GM21515 (cell line): Measurements from ENCODE around the gene RALBP1.

Experiments used
- ATAC-seq: cut with Tn5 transposase; IDR thresholded peaks from one replicate; pipeline ENCODE4 v1.9.1; 2021; ENCODE audit not compliant: unreplicated experiment

Gene RALBP1

DNA sequence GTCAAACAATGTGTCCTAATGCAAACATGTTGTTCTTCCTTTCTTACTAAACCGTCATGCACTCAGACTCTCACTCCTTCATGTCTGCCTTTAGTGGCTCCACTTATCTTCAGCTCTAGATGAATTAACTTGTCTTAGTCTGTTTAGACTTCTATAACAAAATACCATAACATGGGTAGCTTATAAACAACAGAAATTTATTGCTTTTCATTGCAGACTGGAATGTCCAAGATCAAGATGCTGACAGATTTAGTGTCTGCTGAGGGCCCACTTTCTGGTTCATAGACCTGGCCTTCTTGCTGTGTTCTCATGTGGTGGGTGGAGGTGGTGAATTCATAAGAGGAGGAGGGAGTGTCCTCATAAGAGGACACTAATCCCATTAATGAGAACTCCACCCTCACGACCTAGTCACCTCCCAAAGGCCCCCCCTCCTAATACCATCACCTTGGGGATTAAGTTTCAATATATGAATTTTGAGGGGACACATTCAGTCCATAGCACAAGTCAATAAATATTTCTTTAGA, 32.3 kb downstream of the RALBP1 start:
- no peak for ATAC-seq

DNA sequence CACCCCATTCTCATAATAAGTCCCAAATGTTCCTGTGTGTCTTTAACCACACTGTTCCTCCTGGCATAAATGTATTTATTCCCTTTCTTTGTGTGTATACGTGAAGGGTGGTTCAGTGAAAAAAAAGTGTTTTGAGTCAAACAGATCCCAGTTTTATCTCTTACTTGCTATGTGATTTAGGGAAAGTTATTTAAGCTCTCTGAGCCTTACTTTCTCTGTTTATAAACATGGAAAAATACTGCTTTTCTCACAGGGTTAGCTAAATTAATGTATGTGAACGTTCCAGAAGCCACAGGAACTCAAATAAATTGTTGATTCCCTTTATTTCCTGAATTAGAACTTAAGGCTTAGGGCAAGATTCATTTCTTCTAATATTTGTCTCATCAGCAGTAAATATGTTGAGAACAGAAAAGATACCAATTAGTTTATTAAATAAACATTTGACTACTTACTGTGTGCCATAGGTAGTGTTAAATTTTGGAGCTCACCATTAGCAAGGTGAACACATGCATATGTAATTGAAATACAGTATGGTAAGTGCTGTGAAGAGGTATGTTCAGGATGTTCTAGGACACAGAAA, 33.2 kb downstream of the RALBP1 start:
- no peak for ATAC-seq

DNA sequence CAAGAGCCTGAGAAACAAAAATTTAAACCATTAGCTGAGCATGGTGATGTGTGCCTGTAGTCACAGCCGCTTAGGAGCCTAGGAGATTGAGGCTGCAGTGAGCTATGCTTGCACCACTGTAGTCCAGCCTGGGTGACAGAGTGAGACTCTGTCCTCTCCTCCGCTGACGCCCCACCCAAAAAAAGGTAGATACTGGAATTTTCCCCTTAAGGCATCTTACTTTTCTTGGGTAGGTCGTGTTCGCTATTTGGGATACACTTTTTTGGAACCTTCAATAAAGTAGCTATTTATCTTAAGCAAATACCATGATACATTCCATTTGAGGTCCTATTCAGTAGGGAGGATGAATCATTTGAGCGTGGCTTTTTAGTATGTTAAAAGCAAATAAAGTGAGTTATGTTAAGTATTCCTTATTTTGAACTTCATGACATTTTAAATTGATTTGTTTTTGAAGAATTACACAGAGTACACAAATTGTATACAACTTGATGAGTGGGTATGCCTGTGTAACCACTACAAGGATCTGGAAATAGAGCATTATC, 38.7 kb downstream of the RALBP1 start:
- ATAC-seq, result no peak

DNA sequence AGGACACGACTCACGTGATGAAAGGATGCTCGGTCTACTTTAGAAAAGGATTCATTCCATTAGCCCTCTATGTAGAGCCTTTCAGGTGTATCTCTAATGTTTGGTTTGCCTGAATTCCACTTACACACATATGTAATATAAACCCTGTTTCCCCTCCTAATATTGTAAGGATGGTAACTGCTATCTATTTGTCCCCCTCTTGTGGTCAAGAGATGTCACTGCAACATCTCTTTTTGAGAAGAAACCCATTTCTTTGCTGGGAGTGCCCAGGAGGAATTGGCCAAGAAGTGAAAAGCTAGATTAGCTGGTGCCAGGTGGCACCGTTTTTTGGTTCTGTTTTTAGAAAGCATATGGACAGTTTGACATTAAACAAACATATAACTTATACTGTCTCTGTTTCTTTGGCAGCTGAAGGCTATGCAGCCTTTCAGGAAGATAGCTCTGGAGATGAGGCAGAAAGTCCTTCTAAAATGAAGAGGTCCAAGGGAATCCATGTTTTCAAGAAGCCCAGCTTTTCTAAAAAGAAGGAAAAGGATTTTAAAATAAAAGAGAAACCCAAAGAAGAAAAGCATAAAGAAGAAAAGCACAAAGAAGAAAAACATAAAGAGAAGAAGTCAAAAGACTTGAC, 41.2 kb downstream of the RALBP1 start:
- no peak for ATAC-seq

DNA sequence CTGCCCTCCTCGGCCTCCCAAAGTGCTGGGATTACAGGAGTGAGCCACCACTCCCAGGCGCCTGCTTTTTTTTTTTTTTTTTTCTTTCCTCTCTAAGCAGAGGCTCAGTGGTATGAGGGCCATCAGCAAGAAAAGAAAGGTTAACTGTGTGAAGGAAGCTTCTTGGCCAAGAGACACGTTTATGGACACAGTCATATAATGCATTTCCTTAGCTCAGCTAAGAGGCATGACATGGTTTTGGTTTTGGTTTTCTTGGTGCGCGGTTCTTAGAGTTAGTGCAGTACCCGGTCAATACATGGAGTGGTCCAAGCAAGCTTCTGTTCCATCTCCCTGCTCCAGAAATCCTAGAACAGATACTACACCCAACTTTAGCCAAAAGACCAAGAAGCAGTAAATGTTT, 42.6 kb downstream of the RALBP1 start:
- no peak for ATAC-seq

DNA sequence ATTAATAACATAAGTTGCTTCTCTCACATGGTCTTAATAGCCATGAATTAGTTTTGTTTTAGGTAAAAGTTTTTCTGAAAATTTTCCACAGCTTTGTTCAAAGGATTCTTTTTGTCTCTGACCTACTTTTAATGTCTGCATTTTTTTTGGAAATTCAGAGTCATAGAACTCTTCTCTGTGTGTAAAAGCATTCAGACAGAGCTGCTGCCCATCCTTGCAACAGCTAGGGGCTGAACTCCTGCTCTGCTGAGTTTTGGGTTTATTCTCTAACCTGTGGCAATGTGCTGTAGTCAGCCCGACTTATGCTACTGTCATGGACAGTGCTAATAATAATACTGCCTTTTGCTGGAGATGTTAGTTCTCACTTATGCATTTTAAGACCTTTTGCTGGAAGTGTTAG, 44.1 kb downstream of the RALBP1 start:
- ATAC-seq, result no peak

DNA sequence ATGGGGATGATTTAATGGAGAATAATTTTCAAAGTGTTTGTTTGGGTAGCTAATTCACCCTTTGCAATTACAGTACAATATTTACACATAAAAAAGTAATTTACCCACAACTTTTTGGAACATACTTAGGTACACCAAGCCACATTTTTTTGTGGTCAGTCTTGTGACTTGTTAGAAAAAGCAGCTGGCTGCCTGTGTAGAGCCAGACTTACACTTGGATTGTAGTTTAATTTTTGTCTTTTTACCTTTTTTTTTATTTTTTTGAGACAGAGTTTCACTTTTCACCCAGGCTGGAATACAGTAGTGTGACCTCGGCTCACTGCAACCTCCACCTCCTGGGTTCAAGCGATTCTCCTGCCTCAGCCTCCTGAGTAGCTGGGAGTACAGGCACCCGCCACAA, 45.4 kb downstream of the RALBP1 start:
- ATAC-seq, result no peak

- ATAC-seq, result no peak
Observed at GRCh38 chr18:9521770-9522169, 46.5 kb downstream of the RALBP1 start.

DNA sequence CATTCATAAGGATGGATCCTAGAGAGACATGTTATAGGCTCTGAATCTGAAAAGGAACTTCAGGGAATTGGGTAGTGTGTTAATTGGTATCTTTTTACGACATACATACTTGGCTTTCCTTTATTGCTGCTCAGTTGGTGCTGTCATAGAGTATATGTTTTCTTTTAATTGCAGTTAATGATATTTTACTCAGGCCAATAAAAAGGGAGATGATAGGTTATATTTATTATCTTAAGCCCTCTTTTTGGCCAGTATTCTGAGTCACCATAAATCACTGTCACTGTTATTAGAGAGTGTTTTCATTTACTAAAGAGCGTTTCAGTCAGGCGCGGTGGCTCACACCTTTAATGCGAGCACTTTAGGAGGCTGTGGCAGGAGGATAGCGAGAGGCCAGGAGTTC, 47.6 kb downstream of the RALBP1 start:
- ATAC-seq, result no peak

DNA sequence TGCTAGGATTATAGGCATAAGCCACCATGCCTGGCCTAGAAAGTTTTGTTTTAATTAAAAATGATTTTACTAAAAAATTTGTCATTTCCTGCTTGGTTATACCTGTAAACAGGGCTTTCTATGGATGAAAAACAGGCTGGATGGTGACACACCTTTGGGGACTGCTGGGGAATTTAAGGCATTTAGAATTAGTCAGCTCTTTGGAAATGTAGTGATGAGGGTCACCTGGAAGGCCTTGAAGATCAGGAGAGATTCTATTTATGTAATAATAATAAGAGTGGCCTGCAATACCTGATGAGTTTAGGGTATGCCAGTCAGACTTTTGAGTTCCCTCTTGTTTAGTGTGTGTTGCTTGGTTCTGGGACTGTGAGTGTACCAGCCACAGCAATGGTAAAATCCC, 51.1 kb downstream of the RALBP1 start:
- no peak for ATAC-seq

DNA sequence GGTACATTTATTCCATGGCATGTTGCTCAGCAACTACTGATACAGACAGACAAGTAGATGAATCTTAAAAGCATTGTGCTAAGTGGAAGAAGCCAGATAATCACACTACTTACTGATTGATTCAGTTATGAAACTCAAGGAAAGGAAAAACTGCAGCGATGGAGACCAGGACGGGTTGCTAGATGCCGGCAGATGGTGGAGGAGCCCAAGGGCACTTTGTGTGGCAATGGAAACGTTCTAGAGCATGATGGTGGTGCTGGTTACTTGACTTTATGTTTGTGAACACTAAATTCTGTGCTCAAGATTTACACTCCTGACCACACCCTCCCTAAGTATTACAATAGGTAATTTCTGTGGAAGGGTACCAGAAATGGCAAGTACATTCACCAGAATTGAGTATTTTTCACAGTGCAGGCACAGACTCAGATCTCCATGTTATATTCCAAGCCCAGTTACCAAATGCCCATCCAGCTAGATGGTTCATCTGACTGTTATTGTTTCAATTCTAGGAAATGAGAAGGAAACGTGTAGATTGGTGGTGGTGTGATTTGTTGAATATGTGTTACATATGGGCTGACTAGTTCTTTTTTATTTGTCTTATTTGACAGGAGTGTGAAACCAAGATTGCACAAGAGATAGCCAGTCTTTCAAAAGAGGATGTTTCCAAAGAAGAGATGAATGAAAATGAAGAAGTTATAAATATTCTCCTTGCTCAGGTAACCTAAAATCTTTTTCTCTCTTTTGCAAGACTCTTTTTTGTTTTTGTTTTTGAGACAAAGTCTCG, 55.1 kb downstream of the RALBP1 start:
- ATAC-seq, result no peak

DNA sequence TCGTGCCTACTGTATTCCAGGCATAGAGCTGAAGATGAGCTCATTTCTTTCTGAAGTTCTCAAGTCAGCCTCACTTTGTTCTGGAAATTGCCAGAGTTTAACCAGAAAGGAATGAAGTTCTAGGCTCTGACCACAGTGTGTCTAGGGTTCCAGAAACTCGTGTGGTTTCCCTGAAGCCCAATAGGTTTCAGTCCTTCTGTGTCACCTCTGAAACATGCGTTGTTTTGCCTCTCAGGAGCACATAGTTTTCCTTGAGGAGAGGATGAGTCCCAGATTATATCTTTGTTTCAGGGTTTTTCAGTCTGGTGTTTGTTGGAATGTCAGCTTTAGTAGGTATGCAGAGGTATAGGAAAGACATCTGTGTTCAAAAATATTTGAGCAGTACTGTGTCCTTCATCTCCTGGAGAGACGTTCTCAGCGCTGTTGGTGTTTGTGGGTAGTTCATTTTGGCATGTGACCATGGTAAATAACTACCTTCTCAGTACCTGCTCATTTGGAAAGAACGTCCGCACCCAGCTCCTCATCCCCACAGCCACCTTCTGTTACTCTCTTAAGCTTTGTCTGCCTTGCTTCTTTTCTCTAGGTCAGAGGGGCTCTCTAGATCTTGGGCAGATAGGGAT, 56.6 kb downstream of the RALBP1 start:
- ATAC-seq, result no peak

GRCh38 chr18:9534844-9535243, 59.5 kb downstream of the RALBP1 start:
- no peak for ATAC-seq

- no peak for ATAC-seq
Observed at GRCh38 chr18:9535430-9535991, 60.2 kb downstream of the RALBP1 start.

GRCh38 chr18:9536354-9537152, 61.2 kb downstream of the RALBP1 start:
- ATAC-seq, result no peak

DNA sequence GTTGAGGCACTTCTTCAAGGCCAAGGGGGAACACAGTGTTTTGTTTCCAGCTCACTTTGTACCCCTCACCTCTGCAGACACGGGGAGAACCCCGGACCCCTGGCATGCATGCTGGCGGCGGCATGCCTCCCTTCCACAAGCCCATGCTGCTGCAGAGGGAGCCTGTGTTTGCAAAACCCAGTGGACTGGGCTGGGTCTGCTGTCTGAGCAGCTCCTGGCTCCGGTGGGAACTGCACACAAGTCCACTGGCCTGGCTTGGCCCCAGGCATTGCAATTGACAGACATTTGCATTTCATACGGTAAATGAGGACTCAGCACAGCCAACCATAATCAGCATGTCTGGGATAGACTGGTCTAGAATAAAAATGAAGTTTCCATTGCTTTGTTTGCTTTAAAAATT, 62.4 kb downstream of the RALBP1 start:
- no peak for ATAC-seq

GRCh38 chr18:9539283-9539682, 64.0 kb downstream of the RALBP1 start:
- no peak for ATAC-seq

DNA sequence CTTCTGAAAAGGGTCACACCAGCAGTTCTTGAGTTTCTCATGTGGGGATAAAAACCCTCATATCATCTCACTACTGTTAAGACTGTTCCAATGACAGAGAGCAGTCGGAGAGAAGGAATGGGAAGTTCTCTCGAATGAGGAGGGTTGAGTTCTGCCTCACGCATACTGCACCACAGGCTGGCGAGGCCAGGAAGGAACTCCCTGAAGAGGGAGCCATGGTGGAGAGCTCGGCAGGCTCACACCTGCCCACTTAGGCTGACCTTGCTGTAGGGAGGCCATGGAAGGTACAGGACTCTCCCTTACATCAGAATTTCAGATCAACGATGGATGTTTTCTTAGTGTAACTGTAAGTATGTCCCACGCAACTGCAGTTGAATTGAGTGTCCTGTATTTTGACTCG, 64.6 kb downstream of the RALBP1 start:
- no peak for ATAC-seq

DNA sequence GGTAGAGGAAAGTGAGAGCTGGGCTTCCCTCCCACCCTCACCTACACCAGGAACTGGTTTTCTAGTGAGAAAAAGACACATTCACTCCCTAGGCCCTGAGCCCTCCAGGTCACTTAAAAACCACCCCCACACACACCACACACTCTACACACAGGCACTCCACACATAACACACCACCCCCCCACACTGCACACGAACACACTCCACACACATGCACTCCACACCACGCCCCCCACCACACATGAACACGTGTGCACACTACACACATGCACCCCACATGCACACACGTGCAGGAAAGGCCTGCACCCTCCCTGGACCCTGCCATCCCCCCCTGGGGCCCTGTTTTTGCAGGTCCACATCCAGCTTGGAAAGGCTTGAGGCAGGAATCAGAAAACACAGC, 67.6 kb downstream of the RALBP1 start:
- no peak for ATAC-seq

DNA sequence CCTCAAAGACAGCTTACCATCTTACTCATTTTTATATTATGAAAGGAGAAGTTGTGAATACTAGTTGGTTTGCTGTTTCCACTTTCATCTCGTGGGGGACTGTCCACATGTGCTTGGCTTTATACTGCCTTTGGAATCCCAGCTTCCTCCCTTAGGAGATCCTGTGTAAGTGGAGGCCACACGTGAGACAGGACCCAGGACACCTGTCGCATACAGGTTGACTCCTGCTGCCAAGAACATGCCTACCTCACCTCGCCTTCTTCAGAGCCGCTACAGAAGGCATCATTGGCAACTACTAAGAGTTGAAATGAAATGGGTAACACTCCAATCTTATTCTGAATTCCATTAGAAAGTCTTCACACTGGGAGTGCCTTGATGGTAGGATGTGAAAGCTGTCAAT, 69.7 kb downstream of the RALBP1 start:
- ATAC-seq, result no peak
